Keratinocyte (primary cell): ENCODE data around the gene EEF1E1. TPM values are rescaled to one million over a fixed set of nuclear protein-coding genes. Genes with fewer than 3 reads are reported as not detected.

Experiments used
- DNase-seq: peaks from one replicate; pipeline ENCODE4 v3.0.0-alpha.2; 2011; ENCODE audit warnings: low read depth, missing footprints, low spot score
- FAIRE-seq: peaks from 2 replicates; lab custom pipeline; 2011; peaks lifted over from hg19 to GRCh38; lab: Jason Lieb, UNC
- H2AFZ ChIP-seq: 2 replicates; pipeline ENCODE4 v1.6.0; 2012; ENCODE audit warnings: low read length, control low read depth, inconsistent platforms; ENCODE audit not compliant: control insufficient read depth
- H3K27ac ChIP-seq: 2 replicates; pipeline ENCODE4 v1.5.1; 2011; ENCODE audit warnings: low read length; ENCODE audit not compliant: control insufficient read depth, insufficient read depth
- H3K27me3 ChIP-seq: 3 replicates; pipeline ENCODE4 v1.6.0; 2011; ENCODE audit warnings: low read length; ENCODE audit not compliant: control insufficient read depth, insufficient read depth; ENCODE audit errors: extremely low read depth
- H3K36me3 ChIP-seq, 2 experiments: 2 replicates in 1 of 2; 3 replicates in 1 of 2; pipeline ENCODE4 v1.5.1; 2011; ENCODE audit warnings: low read length in 2 of 2, mild to moderate bottlenecking in 1 of 2; ENCODE audit not compliant: control insufficient read depth in 2 of 2, insufficient read depth in 2 of 2; ENCODE audit errors: extremely low read depth in 1 of 2
- H3K4me1 ChIP-seq: 3 replicates; pipeline ENCODE4 v1.5.1; 2011; ENCODE audit warnings: low read length; ENCODE audit not compliant: control insufficient read depth, insufficient read depth; ENCODE audit errors: extremely low read depth
- H3K4me2 ChIP-seq: 3 replicates; pipeline ENCODE4 v1.6.0; 2011; ENCODE audit warnings: low read depth, low read length; ENCODE audit not compliant: control insufficient read depth, insufficient read depth; ENCODE audit errors: extremely low read depth
- H3K4me3 ChIP-seq, 3 experiments: fragments of 200-600 bp in 1 of 3; sonication (generic) in 1 of 3; 2 replicates in 2 of 3; 3 replicates in 1 of 3; pipeline ENCODE4 v1.5.1; 2011 to 2016; ENCODE audit warnings: low read length in 3 of 3, mild to moderate bottlenecking in 3 of 3, control low read depth in 2 of 3, inconsistent platforms in 1 of 3, low read depth in 1 of 3, mixed read lengths in 1 of 3, mixed run types in 1 of 3, moderate library complexity in 1 of 3; ENCODE audit not compliant: control insufficient read depth in 2 of 3, insufficient read depth in 2 of 3; ENCODE audit errors: extremely low read depth in 1 of 3
- H3K79me2 ChIP-seq: 2 replicates; pipeline ENCODE4 v1.6.0; 2012; ENCODE audit warnings: low read length; ENCODE audit not compliant: control insufficient read depth, insufficient read depth
- H3K9ac ChIP-seq: 3 replicates; pipeline ENCODE4 v1.6.0; 2011; ENCODE audit warnings: low read length; ENCODE audit not compliant: control insufficient read depth, insufficient read depth; ENCODE audit errors: extremely low read depth
- H3K9me1 ChIP-seq: 3 replicates; pipeline ENCODE4 v1.6.0; 2011; ENCODE audit warnings: low read length; ENCODE audit not compliant: control insufficient read depth, insufficient read depth; ENCODE audit errors: extremely low read depth
- H3K9me3 ChIP-seq: 2 replicates; pipeline ENCODE4 v1.5.1; 2012; ENCODE audit warnings: low read depth, low read length; ENCODE audit not compliant: control insufficient read depth
- H4K20me1 ChIP-seq: 3 replicates; pipeline ENCODE4 v1.6.0; 2011; ENCODE audit warnings: low read length; ENCODE audit not compliant: control insufficient read depth, insufficient read depth; ENCODE audit errors: extremely low read depth
- EZH2 ChIP-seq: IDR thresholded peaks from one replicate; pipeline ENCODE4 v1.6.1; 2012; ENCODE audit warnings: inconsistent platforms, mild to moderate bottlenecking, low read length, moderate library complexity
- dilution Hi-C: fragments of 300-500 bp; cut with MboI; formaldehyde crosslinking; loops from one replicate; pipeline ENCODE4 v1.7.0; 2020; ENCODE audit warnings: low sequenced_read_pairs; ENCODE audit not compliant: extremely low pct_ligation_motif_present
- polyA plus RNA-seq, 5 experiments: library from polyadenylated mRNA; depleted of rRNA in 3 of 5; stranded (reverse) in 3 of 5; stranded (forward) in 1 of 5; unstranded in 1 of 5; fragments of >200 nt; gene quantifications; 1 replicate in 1 of 5; 2 replicates in 3 of 5; 3 replicates in 1 of 5; pipeline versions ENCODE4 v1.2.1 to v1.2.3, GENCODE V29; 2011 to 2012; ENCODE audit warnings: missing spikeins in 2 of 5, low read depth in 1 of 5, low replicate concordance in 1 of 5
- TF ChIP-seq, protein P1 (sequence below), 3 experiments: IDR thresholded peaks in 1 of 3; conservative IDR thresholded peaks in 1 of 3; optimal IDR thresholded peaks in 1 of 3; 2 replicates in 2 of 3; 3 replicates in 1 of 3; pipeline versions ENCODE3 to v1.5.1; 2011; ENCODE audit warnings: low read length in 3 of 3, mild to moderate bottlenecking in 3 of 3, moderate library complexity in 2 of 3, control low read depth in 1 of 3, inconsistent platforms in 1 of 3; ENCODE audit not compliant: insufficient read depth in 2 of 3; ENCODE audit errors: extremely low read depth in 1 of 3

The EEF1E1 gene
- polyA plus RNA-seq, 1 donor (not counting 4 experiments of a cell fraction or from before 2014, with no cell fraction given): 83.5 TPM

DNA sequence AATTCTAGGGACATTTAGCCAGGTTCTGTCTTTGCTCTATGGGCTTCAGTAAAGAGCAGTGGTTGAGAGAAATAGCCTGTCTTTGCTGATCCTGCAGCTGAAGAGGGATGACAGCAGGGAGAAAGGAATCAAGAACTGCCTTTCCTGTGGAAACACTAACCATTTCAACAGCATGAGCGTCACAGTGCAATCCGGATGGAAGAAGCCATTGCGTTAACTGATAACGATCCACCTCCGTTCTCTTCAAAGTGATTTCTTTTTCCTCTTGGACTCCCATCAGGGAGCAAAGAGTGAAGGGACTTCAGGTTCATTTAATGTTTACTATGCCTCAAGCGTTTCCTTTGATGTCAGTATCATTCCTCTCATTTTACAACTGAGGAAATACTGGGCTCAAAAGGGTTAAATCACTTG, 35.2 kb upstream of the EEF1E1 start:
- TF ChIP-seq, protein P1, sequence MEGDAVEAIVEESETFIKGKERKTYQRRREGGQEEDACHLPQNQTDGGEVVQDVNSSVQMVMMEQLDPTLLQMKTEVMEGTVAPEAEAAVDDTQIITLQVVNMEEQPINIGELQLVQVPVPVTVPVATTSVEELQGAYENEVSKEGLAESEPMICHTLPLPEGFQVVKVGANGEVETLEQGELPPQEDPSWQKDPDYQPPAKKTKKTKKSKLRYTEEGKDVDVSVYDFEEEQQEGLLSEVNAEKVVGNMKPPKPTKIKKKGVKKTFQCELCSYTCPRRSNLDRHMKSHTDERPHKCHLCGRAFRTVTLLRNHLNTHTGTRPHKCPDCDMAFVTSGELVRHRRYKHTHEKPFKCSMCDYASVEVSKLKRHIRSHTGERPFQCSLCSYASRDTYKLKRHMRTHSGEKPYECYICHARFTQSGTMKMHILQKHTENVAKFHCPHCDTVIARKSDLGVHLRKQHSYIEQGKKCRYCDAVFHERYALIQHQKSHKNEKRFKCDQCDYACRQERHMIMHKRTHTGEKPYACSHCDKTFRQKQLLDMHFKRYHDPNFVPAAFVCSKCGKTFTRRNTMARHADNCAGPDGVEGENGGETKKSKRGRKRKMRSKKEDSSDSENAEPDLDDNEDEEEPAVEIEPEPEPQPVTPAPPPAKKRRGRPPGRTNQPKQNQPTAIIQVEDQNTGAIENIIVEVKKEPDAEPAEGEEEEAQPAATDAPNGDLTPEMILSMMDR (optimal IDR thresholded peaks at IDR 0.05 in 1 of 3, IDR thresholded peaks at IDR 0.05 in 1 of 3, conservative IDR thresholded peaks at IDR 0.05 in 1 of 3; ENCODE audit: extremely low read depth in 1 of 3, insufficient read depth in 2 of 3, low read length in 3 of 3): no peak
- TF ChIP-seq EZH2: no peak

DNA sequence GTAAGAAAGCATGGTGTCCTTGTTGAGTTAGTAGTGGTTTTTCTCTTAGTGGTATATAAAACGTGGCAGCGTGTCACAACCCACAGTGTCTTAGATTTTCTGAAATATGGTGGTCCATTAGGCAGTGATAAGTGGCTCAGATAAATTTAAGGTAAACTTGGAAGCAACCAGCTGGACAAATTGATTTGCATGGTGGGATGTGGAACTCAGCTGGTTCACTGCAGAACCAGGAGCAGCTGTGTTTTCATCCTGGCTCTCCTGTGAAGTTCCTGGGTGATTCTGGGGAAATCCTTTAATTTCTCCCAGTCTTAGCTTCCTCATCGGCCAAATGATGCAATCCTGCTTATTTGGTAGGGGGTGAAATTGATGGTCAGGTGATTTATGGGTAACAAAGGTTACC, 32.9 kb upstream of the EEF1E1 start:
- no peak for TF ChIP-seq EZH2
- TF ChIP-seq, protein P1 (optimal IDR thresholded peaks at IDR 0.05 in 1 of 3, IDR thresholded peaks at IDR 0.05 in 1 of 3, conservative IDR thresholded peaks at IDR 0.05 in 1 of 3; ENCODE audit: extremely low read depth in 1 of 3, insufficient read depth in 2 of 3, low read length in 3 of 3): no peak

More for the DNA sequence above, 35.2 kb upstream of the EEF1E1 start:
- Histone ChIP-seq H3K9me1 (no peaks in the 10 kb centered on the region), H3K4me1 (no peaks in the 10 kb centered on the region), H3K27ac (no peak overlapping the region), H3K9ac (no peak overlapping the region), H3K4me2 (no peak overlapping the region), H3K79me2 (no peaks in the 10 kb centered on the region), H3K36me3 (no peaks in the 10 kb centered on the region), H4K20me1 (no peaks in the 10 kb centered on the region), H2AFZ (no peak overlapping the region), H3K27me3 (no peaks in the 10 kb centered on the region), H3K9me3 (no peaks in the 10 kb centered on the region), H3K4me3 (no peak overlapping the region)
- dilution Hi-C loops: no loop called here
- DNase-seq (no peak), FAIRE-seq (no peak)

More for the DNA sequence above, 32.9 kb upstream of the EEF1E1 start:
- no peaks in the 10 kb centered on the region for H3K9me1 ChIP-seq
- no peak overlapping the region for H3K4me2 ChIP-seq
- no peaks in the 10 kb centered on the region for H3K9me3 ChIP-seq
- DNase-seq: no peak
- no peaks in the 10 kb centered on the region for H3K36me3 ChIP-seq
- H3K27ac ChIP-seq: no peak overlapping the region
- no peak for FAIRE-seq
- H4K20me1 ChIP-seq: no peaks in the 10 kb centered on the region
- no peak overlapping the region for H2AFZ ChIP-seq
- no peaks in the 10 kb centered on the region for H3K27me3 ChIP-seq
- no peak overlapping the region for H3K4me3 ChIP-seq
- no peaks in the 10 kb centered on the region for H3K79me2 ChIP-seq
- H3K9ac ChIP-seq: no peak overlapping the region
- H3K4me1 ChIP-seq: no peaks in the 10 kb centered on the region
- dilution Hi-C loops: no loop called here
